Mucosa of rectum (tissue), 2 donors: ENCODE results near the gene MRPL28.
"Not testable (repeated sequence)": the region's sequence is repeated elsewhere in the genome, so short reads cannot be mapped to it uniquely, and the experiment has no call there.

Experiments used
- H3K27ac ChIP-seq, 2 donors: one replicate each; pipeline ENCODE4 v1.7.0; 2013; ENCODE audit warnings: inconsistent platforms in 2 of 2, low read depth in 2 of 2, low read length in 2 of 2
- H3K27me3 ChIP-seq, 2 donors: one replicate each; pipeline ENCODE4 v1.7.0; 2013; ENCODE audit warnings: low read length in 2 of 2; ENCODE audit not compliant: control insufficient read depth in 2 of 2, insufficient read depth in 2 of 2
- H3K36me3 ChIP-seq, 2 donors: one replicate each; pipeline ENCODE4 v1.7.0; 2013; ENCODE audit warnings: low read length in 2 of 2; ENCODE audit not compliant: control insufficient read depth in 2 of 2, insufficient read depth in 2 of 2
- H3K4me1 ChIP-seq, 2 donors: one replicate each; pipeline ENCODE4 v1.7.0; 2013; ENCODE audit warnings: low read length in 2 of 2, mild to moderate bottlenecking in 1 of 2; ENCODE audit not compliant: control insufficient read depth in 2 of 2, insufficient read depth in 2 of 2
- H3K4me3 ChIP-seq, 2 donors: one replicate each; pipeline ENCODE4 v1.7.0; 2013; ENCODE audit warnings: low read length in 2 of 2
- H3K9ac ChIP-seq, 2 donors: one replicate each; pipeline ENCODE4 v1.7.0; 2013; ENCODE audit warnings: low read length in 2 of 2, low read depth in 1 of 2, mild to moderate bottlenecking in 1 of 2
- H3K9me3 ChIP-seq, 2 donors: one replicate each; pipeline ENCODE4 v1.7.0; 2013; ENCODE audit warnings: low read length in 2 of 2; ENCODE audit not compliant: control insufficient read depth in 2 of 2
- donor health status: healthy.
- donor health status: Normal muscosa, but diverticular disease.

The MRPL28 gene

DNA sequence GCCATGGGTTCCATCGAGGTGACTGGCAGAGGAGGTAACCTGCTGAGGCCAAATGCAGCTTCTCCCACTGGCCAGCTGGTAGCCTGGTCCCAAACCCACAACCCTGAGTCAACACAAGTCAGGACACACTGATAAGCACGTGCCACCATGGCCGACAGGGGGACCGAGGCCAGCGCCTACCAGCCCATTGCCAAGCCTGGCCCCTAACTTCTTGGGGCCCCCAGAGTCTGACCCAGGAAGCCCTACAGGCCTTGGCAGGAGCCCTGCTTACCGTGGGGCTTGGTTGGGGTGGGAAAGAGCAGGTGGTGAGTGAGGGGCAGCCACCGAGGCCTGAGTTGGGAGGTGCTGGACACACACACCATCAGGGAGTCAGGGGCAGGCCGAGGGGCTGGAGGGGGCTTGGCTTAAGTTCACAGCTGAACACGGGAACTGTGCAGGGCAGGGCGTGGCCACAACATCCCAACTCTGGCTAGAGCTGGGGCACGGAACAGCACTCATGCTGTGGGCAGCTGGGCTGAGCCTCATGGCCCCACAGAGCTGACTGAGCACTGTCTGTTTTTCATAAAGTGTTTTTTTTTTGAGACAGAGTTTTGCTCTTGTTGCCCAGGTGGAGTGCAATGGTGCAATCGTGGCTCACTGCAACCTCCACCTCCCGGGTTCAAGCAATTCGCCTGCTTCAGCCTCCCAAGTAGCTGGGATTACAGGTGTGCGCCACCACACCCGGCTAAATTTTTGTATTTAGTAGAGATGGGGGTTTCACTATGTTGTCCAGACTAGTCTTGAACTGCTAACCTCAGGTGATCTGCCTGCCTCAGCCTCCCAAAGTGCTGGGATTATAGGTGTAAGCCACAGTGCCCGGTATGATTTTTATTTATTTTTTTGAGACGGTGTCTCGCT lies 5.5 kb downstream of the MRPL28 start:
- no peak overlapping the region for H3K9ac ChIP-seq
- no peak overlapping the region for H3K4me3 ChIP-seq
- H3K9me3 ChIP-seq = no peaks in the 10 kb centered on the region
- peaks cover 3 to 5% of the 10 kb centered on the region in 2 donors for H3K4me1 ChIP-seq
- no peak overlapping the region for H3K27ac ChIP-seq
- H3K36me3 ChIP-seq = peaks cover 10 to 19% of the 10 kb centered on the region in 2 donors
- peaks cover 4 to 10% of the 10 kb centered on the region in 2 donors for H3K27me3 ChIP-seq

DNA sequence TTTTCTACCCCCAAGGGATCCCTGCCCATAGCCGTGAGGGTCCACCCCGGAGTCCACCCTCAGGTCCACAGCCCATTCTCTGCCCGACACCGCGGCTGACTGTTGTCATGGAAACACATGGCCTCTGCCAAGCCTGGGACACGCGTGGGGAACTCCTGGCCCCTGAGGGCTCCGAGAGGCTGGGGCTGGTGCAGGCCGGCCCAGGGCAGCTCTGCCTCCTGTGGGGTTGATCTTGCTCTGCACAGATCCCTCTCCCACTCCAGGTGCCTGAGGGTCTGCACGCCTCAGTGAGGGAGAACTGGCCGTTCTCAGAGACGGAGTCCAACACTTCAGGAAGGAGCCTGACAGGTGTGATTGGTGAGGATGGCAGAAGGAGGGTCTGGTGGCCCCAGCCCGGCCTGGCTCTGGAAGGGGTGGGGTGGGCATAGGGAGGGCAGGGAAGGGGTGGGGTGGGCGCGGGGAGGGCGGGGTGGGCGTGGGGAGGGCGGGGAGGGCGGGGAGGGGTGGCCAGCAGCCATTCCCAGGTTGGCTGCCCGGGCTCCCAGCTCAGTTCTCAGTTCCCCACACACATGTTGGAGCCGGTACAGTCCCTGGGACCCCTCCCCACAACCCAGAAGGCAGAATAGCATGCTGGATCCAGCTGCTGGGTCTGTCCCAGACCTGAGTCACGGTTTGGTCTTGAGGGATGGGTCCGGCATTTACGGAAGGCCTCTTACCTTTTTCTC lies 6.4 kb downstream of the MRPL28 start:
- Histone ChIP-seq H3K27ac (no peak overlapping the region), H3K36me3 (peaks cover 10 to 18% of the 10 kb centered on the region in 2 donors), H3K4me3 (no peak overlapping the region), H3K9ac (no peak overlapping the region), H3K9me3 (no peaks in the 10 kb centered on the region), H3K27me3 (peaks cover 4 to 10% of the 10 kb centered on the region in 2 donors), H3K4me1 (peaks cover 0 to 5% of the 10 kb centered on the region in 2 donors)

DNA sequence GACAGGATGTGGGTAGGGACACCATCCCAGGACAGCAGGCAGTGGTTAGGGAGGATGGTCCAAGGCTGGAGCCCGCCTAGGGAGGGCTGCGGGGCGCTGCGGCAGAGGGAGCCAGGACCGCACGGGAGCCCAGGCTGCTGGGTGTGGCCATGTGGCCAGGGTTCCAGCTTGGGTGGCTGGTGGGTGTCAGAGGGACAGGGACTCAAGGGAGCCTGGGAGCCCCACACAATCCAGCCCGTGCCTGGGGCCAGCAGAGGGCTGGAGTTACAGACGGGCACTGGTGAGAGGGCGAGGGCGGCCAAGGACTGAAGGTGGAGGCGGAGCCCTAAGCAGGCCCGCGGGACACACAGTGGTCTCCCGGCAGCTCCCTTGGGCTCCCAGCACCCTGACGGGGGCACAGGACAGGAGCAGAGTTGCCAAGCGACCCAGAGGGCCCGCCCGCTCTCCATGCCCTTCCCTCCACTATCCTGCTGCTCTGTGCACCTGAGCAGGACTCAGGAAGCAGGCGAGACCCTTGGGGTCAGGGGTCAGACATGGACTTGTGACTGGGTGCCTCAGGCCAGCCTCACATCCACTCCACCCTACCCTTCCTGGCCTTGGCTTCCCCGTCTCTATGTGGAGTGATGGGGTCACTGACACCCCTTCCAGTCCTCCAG lies 7.1 kb downstream of the MRPL28 start:
- Histone ChIP-seq H3K4me3 (no peak overlapping the region), H3K36me3 (peaks cover 10 to 13% of the 10 kb centered on the region in 2 donors), H3K4me1 (peaks cover 0 to 5% of the 10 kb centered on the region in 2 donors), H3K9ac (no peak overlapping the region), H3K9me3 (no peaks in the 10 kb centered on the region), H3K27ac (no peak overlapping the region), H3K27me3 (peaks cover 4 to 10% of the 10 kb centered on the region in 2 donors)

DNA sequence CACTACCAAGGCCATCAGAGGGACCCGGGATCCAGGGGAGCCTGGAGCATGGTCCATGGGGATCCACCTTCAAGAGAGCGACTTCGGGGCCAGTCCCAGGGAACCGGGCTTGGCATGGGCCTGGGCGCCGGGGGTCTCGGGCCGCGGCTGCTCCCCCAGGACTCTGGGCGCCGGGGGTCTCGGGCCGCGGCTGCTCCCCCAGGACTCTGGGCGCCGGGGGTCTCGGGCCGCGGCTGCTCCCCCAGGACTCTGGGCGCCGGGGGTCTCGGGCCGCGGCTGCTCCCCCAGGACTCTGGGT lies 7.7 kb downstream of the MRPL28 start:
- not testable (repeated sequence) for H3K36me3 ChIP-seq, H3K9me3 ChIP-seq, H3K4me3 ChIP-seq, H3K27ac ChIP-seq, H3K9ac ChIP-seq, H3K4me1 ChIP-seq
- peaks cover 4 to 10% of the 10 kb centered on the region in 2 donors for H3K27me3 ChIP-seq

DNA sequence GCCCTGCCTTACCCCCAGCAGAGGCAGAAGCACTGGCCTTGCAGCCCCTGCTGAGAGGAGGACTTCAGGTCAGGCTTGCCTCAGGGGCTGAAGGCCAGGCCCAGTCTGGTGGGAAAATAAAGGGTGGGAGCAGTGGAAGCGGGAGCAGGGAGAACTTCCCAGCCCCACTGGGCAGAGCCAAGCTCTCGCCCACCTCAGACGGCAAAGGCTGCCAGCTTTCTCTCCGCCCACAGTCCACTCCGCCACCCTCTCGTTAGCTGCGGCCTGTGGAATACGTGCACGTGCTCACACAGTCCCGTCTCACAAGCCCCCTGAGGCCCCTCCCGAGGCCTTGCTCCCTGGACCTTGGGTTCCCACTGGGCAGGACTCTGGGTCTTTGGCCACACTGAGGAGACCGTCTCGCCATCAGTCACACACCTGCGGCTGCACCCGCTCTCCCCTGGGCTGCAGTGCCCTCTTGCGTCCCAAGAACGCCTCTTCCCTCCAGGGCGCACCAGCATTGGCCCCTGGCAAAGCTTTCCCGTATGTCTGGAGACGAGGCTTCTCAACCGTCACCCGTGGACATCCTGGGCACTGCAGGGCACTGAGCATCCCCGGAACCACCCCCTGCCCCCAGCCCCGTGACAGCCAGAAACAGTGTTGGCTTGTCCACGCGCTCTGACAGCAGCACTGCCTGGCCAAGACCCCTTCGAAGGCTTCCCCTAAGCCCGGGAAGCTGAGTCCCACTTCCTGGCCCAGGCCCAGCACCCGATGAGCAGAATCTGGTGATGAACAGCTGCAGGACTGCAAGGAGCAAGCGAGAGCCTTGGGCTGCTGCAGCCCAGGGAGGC lies 8.3 kb downstream of the MRPL28 start:
- Histone ChIP-seq H3K27ac (no peak overlapping the region), H3K4me3 (no peak overlapping the region), H3K9ac (no peak overlapping the region)

DNA sequence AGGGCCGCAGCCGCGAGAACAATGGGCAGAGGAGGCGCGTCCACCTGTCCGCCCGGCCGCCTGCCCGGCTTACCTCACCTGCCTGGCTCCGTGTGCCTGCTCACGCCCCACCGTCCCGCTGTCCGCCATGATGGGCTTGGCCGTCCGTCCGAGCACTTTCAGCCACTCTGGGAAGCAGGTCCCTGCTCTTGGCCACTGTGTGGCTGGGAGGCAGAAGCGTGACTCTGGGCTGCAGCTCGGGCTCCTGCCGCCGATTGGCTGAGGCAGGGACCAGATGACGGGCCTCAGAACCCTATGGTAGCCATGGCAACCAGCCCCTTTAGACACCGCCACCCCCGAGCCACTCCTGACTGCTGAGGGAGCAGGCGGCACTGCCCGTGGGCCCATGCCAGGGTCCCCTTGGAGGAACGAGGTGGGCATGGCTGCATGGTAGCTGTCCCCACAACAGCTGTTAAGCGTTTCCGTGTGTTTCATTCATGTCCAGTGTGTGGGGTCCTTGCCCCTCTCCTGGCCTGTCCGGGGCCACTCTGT lies 8.9 kb downstream of the MRPL28 start:
- Histone ChIP-seq H3K27me3 (peaks cover 4 to 10% of the 10 kb centered on the region in 2 donors), H3K9ac (no peak overlapping the region), H3K27ac (no peak overlapping the region), H3K4me1 (peaks cover 0 to 5% of the 10 kb centered on the region in 2 donors), H3K9me3 (no peaks in the 10 kb centered on the region), H3K4me3 (no peak overlapping the region), H3K36me3 (no peaks in the 10 kb centered on the region)

More for the DNA sequence above, 8.3 kb downstream of the MRPL28 start:
- Histone ChIP-seq H3K36me3 (peaks cover 3 to 4% of the 10 kb centered on the region in 2 donors), H3K4me1 (peaks cover 0 to 5% of the 10 kb centered on the region in 2 donors), H3K9me3 (no peaks in the 10 kb centered on the region), H3K27me3 (peaks cover 4 to 10% of the 10 kb centered on the region in 2 donors)

DNA sequence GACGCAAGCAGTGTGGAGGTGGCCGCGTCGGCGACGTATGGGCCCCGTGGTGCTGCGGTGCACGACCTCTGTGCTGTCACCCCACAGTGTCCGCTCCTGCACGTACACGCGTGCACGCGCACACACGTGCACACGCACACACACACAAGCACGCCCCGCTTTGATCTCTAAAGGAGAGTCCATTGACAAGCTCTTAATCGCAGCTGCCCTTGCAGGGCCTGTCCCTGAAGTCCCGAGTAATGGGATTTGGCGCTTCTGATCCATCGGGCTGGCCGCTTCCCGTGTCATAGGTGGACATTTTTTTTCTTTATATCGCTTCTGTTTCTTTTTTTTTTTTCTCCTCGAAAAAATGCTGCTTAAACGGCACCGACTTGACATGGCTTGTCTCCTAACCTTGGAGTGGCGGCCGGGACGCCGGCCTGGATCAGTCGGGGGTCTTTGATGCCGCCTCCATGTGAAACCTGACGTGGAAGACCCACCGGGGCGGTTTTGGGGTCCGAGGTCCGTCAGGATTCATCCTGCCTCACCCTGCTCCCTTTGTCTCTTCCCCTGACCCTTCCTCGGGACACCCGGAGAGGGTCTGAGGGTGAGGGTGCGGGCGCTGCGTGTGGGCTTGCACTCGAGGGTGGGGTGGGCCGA lies 9.5 kb downstream of the MRPL28 start:
- Histone ChIP-seq H3K4me3 (no peak overlapping the region), H3K9ac (no peak overlapping the region), H3K27ac (no peak overlapping the region), H3K27me3 (peaks cover 4 to 10% of the 10 kb centered on the region in 2 donors), H3K4me1 (peaks cover 0 to 5% of the 10 kb centered on the region in 2 donors), H3K9me3 (no peaks in the 10 kb centered on the region), H3K36me3 (no peaks in the 10 kb centered on the region)

DNA sequence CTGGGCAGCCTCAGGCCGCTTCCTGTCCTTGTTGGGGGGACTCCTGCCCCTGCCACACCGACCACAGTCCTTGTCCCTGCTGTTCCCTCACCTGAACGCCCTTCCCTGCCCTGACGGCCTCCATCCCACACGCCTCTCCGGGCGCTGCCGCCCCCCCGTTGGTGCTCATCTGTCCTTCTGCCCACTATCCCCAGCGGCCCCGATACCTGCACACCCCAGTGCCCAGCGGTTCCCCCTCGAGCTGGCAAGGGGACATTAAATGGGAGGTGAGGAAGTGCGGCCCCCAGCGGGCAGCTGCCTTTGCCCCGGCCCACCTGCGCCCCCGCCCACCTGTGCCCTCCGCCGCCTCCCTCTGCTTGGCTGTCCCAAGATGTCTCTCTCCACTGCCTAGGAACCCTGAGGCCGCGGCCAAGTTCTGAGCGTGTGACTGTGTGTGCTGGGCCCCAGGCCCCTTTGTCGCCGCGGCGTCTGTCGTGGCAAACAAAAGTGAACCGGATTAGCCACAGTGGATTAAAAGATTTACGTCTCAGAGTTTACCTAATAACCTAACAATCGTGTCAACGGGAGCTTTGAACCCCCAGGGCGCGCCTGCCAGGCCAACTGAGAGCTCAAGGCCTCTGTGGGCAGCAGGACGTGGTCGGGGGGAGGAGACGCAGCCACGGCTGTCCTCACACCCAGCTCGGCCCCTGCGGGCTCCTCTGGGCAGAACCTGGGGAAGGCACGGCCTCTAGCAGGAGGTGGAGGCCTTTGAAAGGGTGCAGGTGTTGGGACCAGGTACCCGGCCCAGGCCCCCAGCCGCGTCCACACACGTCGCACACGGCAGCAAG lies 10.3 kb downstream of the MRPL28 start:
- H3K9ac ChIP-seq = no peak overlapping the region
- H3K27me3 ChIP-seq = peaks cover 4 to 10% of the 10 kb centered on the region in 2 donors
- no peaks in the 10 kb centered on the region for H3K36me3 ChIP-seq
- H3K4me1 ChIP-seq = peaks cover 0 to 5% of the 10 kb centered on the region in 2 donors
- no peaks in the 10 kb centered on the region for H3K9me3 ChIP-seq
- no peak overlapping the region for H3K4me3 ChIP-seq
- H3K27ac ChIP-seq = no peak overlapping the region
